Stimulated activated CD4-positive, alpha-beta T cell treated with anti-CD3 and anti-CD28 coated beads, Interleukin-4, amount 100 ng/mL, for 48 hours (primary cell): ENCODE data around the gene C16orf87.
A peak's percentile ranks its signal among the peaks of the same experiment; 100 is the strongest.
"Not testable (repeated sequence)": the region's sequence is repeated elsewhere in the genome, so short reads cannot be mapped to it uniquely, and the experiment has no call there.

Source experiments
- DNase-seq, 2 donors: peaks; one replicate each; pipeline ENCODE4 v3.0.0-alpha.2; 2020; ENCODE audit warnings: low read depth in 2 of 2

Gene C16orf87

GRCh38 chr16:46830902-46831647 lies at the start of gene C16orf87:
TSS of gene C16orf87 (minus strand) at chr16:46831180. CDS start at chr16:46831149, 31 bp downstream.
- peak; percentile 81 to 87 for DNase-seq

- DNase-seq: no peak
These were observed 44.3 kb upstream of the C16orf87 start for GRCh38 chr16:46875243-46875642.

- no peak for DNase-seq
These were observed 42.2 kb upstream of the C16orf87 start for GRCh38 chr16:46873201-46873600.

GRCh38 chr16:46871597-46871996 lies 40.6 kb upstream of the C16orf87 start:
- DNase-seq: no peak

GRCh38 chr16:46868891-46869290 lies 37.9 kb upstream of the C16orf87 start:
- not testable (repeated sequence) for DNase-seq

GRCh38 chr16:46867486-46867885 lies 36.5 kb upstream of the C16orf87 start:
- DNase-seq: not testable (repeated sequence)

- DNase-seq: no peak
These were observed 35.3 kb upstream of the C16orf87 start for GRCh38 chr16:46866286-46866685.

- no peak for DNase-seq
These were observed 31.8 kb upstream of the C16orf87 start for GRCh38 chr16:46862555-46863447.

GRCh38 chr16:46859719-46860152 lies 28.8 kb upstream of the C16orf87 start:
- peak; percentile 28 to 46 for DNase-seq

GRCh38 chr16:46858151-46858550 lies 27.2 kb upstream of the C16orf87 start:
- no peak for DNase-seq

- no peak for DNase-seq
These were observed 26.5 kb upstream of the C16orf87 start for GRCh38 chr16:46857368-46857945.

GRCh38 chr16:46855389-46855788 lies 24.4 kb upstream of the C16orf87 start:
- no peak for DNase-seq

GRCh38 chr16:46854846-46855245 lies 23.9 kb upstream of the C16orf87 start:
- no peak for DNase-seq

- peak; percentile 49 to 50 for DNase-seq
These were observed 22.9 kb upstream of the C16orf87 start for GRCh38 chr16:46853713-46854443.

- DNase-seq: no peak
These were observed 21.1 kb upstream of the C16orf87 start for GRCh38 chr16:46852130-46852529.

GRCh38 chr16:46850619-46851555 lies 19.9 kb upstream of the C16orf87 start:
- no peak for DNase-seq

- DNase-seq: no peak
These were observed 18.1 kb upstream of the C16orf87 start for GRCh38 chr16:46848768-46849764.

- no peak for DNase-seq
These were observed 15.0 kb upstream of the C16orf87 start for GRCh38 chr16:46845952-46846351.

- DNase-seq: no peak
These were observed 13.8 kb upstream of the C16orf87 start for GRCh38 chr16:46844771-46845170.
